Measurements from ENCODE around the gene NR1H2.
"Not testable (repeated sequence)": the region's sequence is repeated elsewhere in the genome, so short reads cannot be mapped to it uniquely, and the experiment has no call there.

Gene NR1H2

DNA sequence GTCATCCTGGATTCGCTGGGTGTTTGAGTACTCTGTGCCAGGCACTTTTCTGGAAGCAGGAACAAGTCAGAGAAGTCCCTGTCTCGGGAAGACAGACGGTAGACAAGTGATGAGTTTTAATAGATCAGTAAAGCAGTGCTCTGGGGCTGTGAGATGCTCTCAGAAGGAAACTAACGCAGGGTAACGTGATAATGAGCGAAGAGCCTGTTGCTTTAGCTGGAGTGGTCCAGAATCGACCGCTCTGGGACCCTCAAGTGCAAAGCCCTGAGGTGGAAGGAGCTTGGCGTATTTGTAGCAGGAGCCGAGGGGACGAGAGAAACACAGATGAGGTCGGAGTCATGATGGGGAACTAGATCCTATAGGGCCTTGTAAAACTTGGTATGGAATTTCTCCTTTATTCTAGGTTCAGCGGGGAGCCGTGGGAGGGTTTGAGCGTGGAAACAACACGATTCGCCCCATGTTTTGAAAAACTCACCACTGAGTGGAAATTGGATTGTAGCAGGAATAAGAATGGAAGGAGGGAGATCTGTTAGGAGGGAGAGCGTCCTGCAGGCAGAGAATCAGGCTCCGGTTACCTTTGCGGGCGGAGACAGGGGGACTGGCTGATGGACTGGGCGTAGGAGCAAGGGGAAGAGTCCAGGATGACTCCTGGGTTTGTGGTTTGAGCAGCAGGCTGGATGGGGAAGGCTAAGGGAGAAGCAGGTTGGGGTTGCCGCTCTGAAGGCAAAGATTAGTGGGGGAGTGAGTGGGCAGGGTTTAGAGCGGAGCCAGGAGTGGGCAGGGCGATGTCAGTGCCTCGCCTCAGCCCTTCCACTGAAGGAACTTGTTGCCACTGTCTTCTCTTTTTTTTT, 8.7 kb downstream of the NR1H2 start:
- TF ChIP-seq, protein P1, sequence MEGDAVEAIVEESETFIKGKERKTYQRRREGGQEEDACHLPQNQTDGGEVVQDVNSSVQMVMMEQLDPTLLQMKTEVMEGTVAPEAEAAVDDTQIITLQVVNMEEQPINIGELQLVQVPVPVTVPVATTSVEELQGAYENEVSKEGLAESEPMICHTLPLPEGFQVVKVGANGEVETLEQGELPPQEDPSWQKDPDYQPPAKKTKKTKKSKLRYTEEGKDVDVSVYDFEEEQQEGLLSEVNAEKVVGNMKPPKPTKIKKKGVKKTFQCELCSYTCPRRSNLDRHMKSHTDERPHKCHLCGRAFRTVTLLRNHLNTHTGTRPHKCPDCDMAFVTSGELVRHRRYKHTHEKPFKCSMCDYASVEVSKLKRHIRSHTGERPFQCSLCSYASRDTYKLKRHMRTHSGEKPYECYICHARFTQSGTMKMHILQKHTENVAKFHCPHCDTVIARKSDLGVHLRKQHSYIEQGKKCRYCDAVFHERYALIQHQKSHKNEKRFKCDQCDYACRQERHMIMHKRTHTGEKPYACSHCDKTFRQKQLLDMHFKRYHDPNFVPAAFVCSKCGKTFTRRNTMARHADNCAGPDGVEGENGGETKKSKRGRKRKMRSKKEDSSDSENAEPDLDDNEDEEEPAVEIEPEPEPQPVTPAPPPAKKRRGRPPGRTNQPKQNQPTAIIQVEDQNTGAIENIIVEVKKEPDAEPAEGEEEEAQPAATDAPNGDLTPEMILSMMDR (IDR thresholded peaks at IDR 0.05; ENCODE audit: borderline replicate concordance, control extremely low read depth, extremely low read depth, insufficient read depth, missing control alignments) = no peak
- DNase-seq (ENCODE audit: low spot score) = no peak
- in situ Hi-C loops (cut with MboI; ENCODE audit: low sequenced_read_pairs, unreplicated experiment) = no loop called here

DNA sequence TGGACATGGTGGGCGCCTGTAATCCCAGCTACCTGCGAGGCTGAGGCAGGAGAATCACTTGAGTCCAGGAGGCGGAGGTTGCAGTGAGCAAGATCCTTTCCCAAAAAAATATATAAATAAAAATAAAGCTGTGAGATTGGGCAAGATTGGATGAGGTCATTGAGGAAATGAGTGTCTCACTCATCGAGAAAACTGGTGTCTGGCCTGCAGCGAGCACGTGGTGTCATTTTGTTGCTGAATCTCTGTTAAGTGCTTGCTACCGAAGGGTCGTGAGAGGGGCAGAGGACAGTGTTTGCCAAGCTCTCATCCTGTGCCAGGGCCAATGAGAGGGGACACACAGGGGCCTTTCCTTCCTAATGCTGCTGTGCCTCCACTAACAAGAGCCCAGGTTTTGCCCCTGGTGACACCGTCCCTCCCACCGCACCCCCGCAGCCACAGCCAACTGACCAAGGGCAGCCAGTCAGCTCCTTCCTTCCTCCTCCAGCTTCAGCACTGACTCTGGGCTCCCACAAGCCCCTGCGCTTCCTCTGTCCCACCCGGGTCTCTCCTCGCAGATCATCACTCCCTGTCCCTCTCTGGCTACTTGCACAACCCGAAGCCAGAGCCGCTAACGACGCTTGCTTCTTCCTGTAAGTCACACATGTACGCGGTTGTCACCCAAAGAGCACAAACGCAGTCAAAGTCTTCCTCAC, 11.1 kb downstream of the NR1H2 start:
- TF ChIP-seq, protein P1 (IDR thresholded peaks at IDR 0.05; ENCODE audit: borderline replicate concordance, control extremely low read depth, extremely low read depth, insufficient read depth, missing control alignments) = no peak
- in situ Hi-C loops (cut with MboI; ENCODE audit: low sequenced_read_pairs, unreplicated experiment) = no loop called here
- no peak for DNase-seq (ENCODE audit: low spot score)

DNA sequence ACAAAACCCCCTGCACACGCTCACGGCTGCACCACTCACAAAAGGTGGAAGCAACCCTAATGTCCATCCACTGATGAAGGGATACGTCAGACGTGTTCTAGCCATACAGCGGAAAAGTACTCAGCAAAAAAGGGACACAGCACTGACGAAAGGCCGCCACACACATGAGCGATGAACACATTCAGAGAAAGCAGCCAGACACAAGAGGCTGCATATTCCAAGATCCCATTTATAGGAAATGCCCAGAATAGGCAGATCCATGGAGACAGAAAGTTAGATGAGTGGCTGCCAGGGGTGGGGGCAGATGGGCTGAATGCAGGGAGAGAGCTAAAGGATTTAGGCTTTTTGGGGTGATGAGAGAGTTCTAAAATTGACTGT, 11.6 kb downstream of the NR1H2 start:
- in situ Hi-C loops (cut with MboI; ENCODE audit: low sequenced_read_pairs, unreplicated experiment) = no loop called here
- TF ChIP-seq, protein P1 (IDR thresholded peaks at IDR 0.05; ENCODE audit: borderline replicate concordance, control extremely low read depth, extremely low read depth, insufficient read depth, missing control alignments) = no peak
- DNase-seq (ENCODE audit: low spot score) = no peak

DNA sequence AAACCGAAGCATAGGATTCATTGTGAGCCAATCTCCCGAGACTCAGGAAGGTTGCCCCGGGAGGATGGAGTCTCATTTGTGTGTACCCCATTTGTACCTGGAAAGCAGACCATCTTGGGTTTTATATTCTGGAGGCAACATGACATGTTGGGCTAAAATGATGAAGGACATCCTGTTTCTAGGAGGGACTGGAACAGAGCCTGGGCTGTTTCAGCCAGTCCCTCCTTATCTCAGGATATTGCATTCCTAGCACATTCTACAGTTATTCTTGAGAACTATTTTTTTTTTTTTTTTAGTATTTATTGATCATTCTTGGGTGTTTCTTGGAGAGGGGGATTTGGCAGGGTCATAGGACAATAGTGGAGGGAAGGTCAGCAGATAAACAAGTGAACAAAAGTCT, 14.0 kb downstream of the NR1H2 start:
- in situ Hi-C loops (cut with MboI; ENCODE audit: low sequenced_read_pairs, unreplicated experiment); DNase-seq (ENCODE audit: low spot score): not testable (repeated sequence)

DNA sequence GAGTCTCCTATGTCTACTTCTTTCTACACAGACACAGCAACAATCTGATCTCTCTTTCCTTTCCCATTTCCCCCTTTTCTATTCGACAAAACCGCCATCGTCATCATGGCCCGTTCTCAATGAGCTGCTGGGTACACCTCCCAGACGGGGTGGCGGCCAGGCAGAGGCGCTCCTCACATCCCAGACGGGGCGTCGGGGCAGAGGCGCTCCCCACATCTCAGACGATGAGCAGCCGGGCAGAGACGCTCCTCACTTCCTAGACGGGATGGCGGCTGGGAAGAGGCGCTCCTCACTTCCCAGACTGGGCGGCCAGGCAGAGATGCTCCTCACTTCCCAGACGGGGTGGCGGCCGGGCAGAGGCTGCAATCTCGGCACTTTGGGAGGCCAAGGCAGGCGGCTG, 14.7 kb downstream of the NR1H2 start:
- DNase-seq (ENCODE audit: low spot score); in situ Hi-C loops (cut with MboI; ENCODE audit: low sequenced_read_pairs, unreplicated experiment): not testable (repeated sequence)

DNA sequence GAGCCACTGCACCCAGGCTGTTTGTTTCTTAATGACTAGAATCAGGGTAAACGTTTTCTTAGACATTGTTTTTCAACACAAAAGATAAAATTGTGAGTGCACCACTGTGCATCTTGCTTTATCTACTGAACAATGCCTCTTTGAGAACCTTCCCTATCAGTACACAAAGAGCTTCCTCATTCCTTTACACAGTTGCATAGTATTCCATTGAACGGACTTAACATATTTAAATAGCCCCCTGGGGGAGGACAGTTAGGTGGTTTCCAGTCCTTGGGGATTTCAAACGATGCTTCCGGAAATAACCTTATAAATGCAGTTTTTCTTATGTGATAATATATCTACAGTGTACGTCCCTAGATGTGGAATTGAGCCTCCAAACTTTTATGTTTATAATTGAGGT, 16.5 kb downstream of the NR1H2 start:
- in situ Hi-C loops (cut with MboI; ENCODE audit: low sequenced_read_pairs, unreplicated experiment) = no loop called here
- TF ChIP-seq, protein P1 (IDR thresholded peaks at IDR 0.05; ENCODE audit: borderline replicate concordance, control extremely low read depth, extremely low read depth, insufficient read depth, missing control alignments) = no peak
- DNase-seq (ENCODE audit: low spot score) = no peak

DNA sequence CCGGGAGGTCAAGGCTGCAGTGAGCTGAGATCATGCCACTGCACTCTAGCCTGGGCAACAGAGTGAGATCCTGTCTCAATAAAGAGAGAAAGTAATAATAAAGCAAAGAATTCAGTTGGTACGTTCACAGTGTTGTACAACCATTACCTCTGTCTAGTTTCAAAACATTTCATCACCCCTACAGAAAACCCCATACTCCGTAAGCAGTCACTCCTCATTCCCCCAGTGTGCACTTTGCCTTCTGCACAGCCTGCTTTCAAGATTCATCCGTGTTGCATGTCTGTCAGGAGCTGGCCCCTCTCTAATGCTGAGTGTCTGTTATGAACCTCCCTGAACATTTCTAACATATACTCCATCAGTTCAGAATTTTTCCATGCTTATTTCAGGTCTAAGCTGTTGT, 17.3 kb downstream of the NR1H2 start:
- no peak for DNase-seq (ENCODE audit: low spot score)
- in situ Hi-C loops (cut with MboI; ENCODE audit: low sequenced_read_pairs, unreplicated experiment) = no loop called here
- TF ChIP-seq, protein P1 (IDR thresholded peaks at IDR 0.05; ENCODE audit: borderline replicate concordance, control extremely low read depth, extremely low read depth, insufficient read depth, missing control alignments) = no peak

Data from GM13976 (cell line).